GM18951 (cell line): ENCODE measurements around the gene PLXNA4.

ENCODE experiments used
- POLR2A ChIP-seq: IDR thresholded peaks from 4 replicates; pipeline ENCODE4 v1.6.1; 2011; ENCODE audit warnings: mild to moderate bottlenecking; ENCODE audit not compliant: insufficient read length, insufficient read depth; ENCODE audit errors: extremely low read depth
- in situ Hi-C: fragments of 300-500 bp; cut with MboI; formaldehyde crosslinking; loops from one replicate; pipeline ENCODE4 v1.12.0; 2022; ENCODE audit warnings: low sequenced_read_pairs, mixed read lengths, inconsistent platforms; ENCODE audit not compliant: unreplicated experiment

PLXNA4 gene

DNA sequence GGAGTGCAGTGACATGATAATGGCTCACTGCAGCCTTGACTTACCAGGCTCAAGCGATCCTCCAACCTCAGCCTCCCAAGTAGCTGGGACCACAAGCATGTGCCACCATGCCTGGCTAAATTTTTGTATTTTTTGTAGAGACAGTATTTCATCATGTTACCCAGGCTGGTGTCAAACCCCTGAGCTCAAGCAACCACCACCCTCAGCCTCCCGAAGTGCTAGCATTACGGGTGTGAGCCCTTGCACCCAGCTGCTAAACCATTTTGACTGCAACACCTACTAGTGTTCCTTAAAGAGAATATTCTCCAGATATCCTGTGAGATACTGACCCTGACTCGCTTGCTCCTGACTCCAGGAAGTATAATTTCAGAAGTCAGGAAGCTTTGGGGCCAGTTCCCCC lies 85.8 kb downstream of the PLXNA4 start:
- in situ Hi-C loops, result no loop called here
- TF ChIP-seq POLR2A, result no peak

GRCh38 chr7:132489776-132490237 lies 86.5 kb downstream of the PLXNA4 start:
- TF ChIP-seq POLR2A, result no peak
- in situ Hi-C loops, result no loop called here

DNA sequence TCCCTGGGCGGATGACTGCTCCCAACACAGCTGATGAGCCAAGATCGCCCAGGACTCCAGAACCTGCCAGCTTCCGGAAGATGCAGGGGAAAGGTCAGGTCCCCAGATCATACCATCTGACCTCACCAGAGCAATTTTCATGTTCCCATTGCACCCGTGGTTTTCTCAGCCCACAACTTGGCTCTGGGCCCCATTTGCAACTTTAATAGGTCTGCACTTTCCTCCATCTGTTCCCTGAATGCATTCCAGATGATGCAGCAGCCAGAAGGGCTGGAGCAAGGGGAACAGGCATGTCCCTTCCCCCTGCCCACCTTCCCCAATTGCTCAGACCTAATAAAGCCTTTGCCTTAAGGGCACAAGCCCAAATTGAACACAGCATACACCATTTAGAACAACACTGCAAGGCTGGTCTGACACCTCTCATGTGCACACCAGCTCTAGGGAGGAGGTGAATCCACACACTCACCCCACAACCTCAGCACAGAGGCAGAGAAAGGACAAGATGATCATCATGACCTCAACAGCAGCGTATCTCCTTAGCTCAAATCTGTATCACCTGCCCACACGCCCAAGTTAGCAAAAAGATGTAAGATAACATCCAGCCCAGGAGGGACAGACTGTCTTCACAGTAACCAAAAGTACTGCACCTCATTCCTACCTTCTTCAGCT lies 87.5 kb downstream of the PLXNA4 start:
- TF ChIP-seq POLR2A, result no peak
- in situ Hi-C loops, result no loop called here

- in situ Hi-C loops, result no loop called here
- TF ChIP-seq POLR2A, result no peak
Observed at GRCh38 chr7:132486274-132486610, 90.0 kb downstream of the PLXNA4 start.

DNA sequence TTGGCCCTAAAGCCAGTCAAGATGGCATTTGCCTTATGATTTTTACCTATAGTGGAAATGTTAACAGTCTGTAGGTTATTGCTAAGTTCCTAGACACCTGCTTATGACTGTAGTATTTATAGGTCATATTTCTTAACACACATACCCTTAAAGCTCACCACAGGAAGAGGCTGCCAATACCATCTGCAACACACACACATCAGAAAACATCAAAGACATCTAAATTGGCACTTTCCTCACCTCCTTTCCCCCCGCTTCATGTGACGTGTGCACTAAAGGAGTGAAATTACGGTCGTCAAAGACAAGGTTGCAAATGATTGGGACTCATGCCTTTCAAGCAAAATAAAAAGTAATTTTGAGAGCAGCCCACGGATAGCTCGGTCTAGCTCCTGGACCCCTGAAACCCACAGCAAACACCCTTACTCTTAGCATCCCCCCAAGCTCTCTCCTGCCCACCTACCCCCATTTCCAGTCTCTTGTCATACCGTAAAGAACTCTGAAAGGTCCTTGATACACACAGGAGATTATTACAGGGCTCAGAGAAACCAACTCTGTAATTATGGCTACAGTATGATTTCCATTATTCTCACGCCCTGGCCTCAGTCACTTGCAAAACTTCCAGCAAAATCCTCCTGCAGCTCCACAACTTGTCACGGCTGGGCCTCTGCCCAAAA lies 90.5 kb downstream of the PLXNA4 start:
- TF ChIP-seq POLR2A, result no peak
- in situ Hi-C loops, result no loop called here

DNA sequence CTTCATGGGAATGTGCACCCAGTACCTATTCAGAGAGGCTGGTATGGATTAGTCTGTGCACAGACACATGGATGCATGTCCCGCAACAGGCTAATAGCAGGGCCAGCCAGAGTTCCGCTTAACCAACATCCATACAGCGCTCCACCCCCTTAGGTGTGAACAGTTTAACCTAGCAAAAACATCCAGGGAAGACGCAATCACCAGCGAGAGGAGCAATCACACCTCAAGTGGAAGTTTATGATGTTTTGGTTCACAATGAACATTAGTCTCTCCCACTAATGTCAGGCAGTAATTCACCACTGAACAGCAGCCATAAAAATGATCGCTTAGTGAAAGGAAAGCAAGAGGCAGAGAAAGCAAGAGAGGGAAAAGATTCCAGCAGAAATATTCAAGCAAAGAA lies 91.1 kb downstream of the PLXNA4 start:
- TF ChIP-seq POLR2A, result no peak
- in situ Hi-C loops, result no loop called here

DNA sequence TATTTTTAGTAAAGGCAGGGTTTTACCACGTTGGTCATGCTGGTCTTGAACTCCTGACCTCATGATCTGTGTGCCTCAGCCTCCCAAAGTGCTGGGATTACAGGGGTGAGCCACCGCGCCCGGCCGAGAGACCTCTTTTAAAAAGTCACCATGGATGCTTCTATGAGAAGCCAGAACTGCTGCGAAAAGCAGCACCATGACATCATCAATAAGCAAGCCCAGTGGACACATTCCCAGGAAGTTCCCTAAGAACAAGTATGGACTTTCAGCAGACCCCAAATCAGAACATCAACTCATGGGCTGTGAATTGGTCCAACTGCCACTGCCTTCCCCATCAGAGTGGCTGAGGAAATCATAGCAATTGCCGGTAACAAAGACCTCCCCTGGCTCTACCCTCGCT lies 93.4 kb downstream of the PLXNA4 start:
- no peak for TF ChIP-seq POLR2A
- in situ Hi-C loops, result no loop called here

- TF ChIP-seq POLR2A, result no peak
- in situ Hi-C loops, result no loop called here
Observed at GRCh38 chr7:132480534-132480933, 95.7 kb downstream of the PLXNA4 start.

DNA sequence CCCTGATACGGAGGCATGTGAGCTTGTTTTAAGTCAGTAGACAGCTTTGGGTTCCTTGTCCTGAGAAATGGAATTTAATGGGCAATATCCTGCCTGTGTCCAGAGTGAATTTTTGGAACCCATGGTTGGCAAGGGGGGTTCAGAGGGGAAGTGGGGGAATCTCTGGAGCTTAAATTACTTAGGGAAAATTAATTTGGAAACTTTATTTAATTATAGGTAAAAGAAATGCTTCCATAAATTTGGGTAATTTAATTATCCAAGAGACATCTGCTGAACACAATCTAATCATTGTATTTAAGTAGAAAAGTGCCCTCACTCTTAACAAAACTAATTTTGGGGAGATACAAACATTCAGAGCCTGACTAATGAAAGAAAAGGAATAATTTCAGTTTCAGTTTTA lies 99.7 kb downstream of the PLXNA4 start:
- TF ChIP-seq POLR2A, result no peak
- in situ Hi-C loops, result no loop called here

DNA sequence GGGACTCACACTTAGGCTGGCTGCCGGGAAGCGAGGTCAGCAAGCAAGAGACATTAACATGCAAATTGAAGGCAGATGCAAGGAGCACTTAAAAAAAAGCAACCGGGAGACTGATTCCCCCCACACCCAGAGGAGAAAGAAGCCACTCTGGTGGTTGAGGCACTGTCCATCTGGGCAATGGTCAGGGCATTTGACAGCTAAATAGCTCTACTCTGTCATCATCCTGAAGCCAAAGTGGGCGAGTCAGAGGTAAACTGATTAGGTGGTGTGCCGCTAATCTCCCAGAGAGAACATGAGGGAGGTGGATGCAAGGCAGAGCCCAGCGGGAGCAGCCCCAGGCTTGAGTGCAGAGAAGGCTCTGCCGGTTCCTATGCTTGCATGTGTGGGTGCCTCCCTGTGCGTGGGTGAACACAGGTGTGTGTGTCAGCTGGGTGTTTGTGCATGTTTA lies 100.6 kb downstream of the PLXNA4 start:
- TF ChIP-seq POLR2A, result no peak
- in situ Hi-C loops, result no loop called here

- no peak for TF ChIP-seq POLR2A
Observed at GRCh38 chr7:132475037-132475668, 101.1 kb downstream of the PLXNA4 start.

DNA sequence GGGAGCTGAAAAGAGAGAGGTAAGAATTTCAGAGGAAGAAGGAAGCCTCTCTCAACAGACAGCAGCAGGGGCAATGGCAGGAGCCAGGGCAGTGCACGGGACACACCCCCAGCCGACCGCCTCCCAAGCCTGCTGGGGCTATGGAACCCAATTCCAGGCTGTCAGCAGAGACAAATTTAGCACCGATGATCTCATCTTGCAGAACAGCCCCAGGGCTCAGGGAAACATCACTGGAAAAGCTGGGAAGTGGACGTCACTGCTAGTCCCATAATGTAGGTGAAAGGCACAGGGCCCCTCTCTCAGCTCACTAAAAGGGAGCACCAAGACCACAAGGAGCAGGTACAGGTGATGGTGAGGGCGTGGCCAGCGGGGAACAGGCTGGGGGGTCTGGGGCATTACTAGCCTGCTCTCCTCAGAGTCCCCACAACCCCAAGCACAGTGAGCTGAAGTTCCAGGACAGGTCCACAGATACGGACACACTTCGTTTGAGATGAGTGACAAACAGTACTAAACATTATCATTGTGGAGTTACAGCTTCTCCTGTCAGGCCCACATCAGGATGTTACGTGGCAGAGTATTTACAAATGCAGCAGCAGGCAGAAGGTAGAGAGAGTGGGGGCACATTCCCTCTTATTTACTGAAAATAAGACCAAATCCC lies 103.7 kb downstream of the PLXNA4 start:
- TF ChIP-seq POLR2A, result no peak
- in situ Hi-C loops, result no loop called here

More at GRCh38 chr7:132475037-132475668, 101.1 kb downstream of the PLXNA4 start:
- in situ Hi-C loops, result no loop called here

GRCh38 chr7:132471515-132471914 lies 104.8 kb downstream of the PLXNA4 start:
- in situ Hi-C loops, result no loop called here
- no peak for TF ChIP-seq POLR2A

- no peak for TF ChIP-seq POLR2A
- in situ Hi-C loops, result no loop called here
Observed at GRCh38 chr7:132469681-132470080, 106.6 kb downstream of the PLXNA4 start.

DNA sequence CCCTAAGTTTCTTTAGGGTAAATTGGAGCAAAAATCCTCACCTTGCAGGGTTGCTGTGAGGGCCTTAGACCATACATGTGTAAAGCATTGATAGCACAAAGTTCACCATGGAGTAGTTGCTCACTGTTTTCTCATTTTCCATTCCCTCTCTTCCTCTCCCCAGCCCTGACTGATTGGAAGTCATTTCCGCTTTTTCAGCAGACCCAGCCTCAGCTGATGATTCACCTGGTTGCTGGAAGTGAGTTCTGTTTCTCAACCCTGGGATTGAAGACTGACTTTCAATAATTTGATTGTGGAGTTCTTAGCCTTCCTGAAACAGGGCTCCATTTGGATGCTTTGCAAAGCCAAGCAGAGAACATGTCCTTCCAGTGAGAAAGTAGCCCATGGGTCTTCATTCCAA lies 107.0 kb downstream of the PLXNA4 start:
- TF ChIP-seq POLR2A, result no peak
- in situ Hi-C loops, result no loop called here
